NCI-H187 (cell line): Measurements from ENCODE around the gene MAST1.
"Not testable (repeated sequence)": the region's sequence is repeated elsewhere in the genome, so short reads cannot be mapped to it uniquely, and the experiment has no call there.

Source experiments
- DNase-seq, 2 experiments: peaks; one replicate each; lab custom pipeline; 2025; lab: John Stamatoyannopoulos, UW

MAST1 gene

DNA sequence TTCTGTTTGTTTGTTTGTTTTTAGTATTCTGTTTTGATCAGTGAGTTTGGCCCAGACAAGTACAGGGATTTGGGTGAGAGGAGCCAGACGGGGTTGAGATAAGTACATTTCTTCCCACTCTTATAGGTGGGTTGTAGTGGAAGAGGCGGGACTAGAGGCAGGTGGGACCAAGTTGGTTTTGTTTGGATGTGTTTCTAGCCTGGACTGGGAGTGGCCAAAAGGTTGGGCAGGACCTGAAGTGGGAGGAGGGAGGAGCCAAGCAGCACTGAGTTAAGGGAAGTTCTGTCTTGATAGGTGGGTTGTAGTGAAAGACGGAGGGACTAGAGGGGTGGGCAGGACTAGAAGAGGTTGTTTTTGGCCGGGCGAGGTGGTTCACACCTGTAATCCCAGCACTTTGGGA, 33.9 kb downstream of the MAST1 start:
- DNase-seq: no peak

DNA sequence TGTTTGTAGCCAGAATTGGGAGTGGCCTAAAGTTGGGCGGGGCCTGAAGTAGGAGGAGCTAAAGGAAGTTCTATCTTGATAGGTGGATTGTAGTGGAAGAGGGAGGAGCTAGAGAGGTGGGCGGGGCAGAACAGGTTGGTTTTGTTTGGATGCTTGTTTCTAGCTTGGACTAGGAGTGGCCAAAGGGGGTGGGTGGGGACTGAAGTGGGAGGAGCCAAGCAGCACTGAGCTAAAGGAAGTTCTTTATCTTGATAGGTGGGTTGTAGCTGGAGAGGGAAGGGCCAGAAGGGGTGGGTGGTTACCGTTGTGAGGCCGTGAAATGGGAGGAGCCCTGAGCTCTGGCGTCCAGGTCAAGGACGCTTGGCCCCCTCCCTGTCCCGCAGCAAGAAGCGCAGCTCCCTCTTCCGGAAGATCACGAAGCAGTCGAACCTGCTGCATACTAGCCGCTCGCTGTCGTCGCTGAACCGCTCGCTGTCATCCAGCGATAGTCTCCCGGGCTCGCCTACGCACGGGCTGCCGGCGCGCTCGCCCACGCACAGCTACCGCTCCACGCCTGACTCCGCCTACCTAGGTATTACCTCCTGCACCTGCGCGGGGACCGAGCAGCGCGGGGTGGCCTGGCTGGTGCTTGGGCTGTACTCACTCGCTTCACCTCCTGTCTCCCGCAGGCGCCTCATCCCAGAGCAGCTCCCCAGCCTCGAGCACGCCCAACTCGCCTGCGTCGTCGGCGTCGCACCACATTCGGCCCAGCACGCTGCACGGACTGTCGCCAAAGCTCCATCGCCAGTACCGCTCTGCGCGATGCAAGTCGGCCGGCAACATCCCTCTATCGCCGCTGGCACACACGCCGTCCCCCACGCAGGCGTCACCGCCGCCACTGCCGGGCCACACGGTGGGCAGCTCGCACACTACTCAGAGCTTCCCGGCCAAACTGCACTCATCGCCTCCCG, 34.9 kb downstream of the MAST1 start:
- DNase-seq: peak; percentile 52 to 56

DNA sequence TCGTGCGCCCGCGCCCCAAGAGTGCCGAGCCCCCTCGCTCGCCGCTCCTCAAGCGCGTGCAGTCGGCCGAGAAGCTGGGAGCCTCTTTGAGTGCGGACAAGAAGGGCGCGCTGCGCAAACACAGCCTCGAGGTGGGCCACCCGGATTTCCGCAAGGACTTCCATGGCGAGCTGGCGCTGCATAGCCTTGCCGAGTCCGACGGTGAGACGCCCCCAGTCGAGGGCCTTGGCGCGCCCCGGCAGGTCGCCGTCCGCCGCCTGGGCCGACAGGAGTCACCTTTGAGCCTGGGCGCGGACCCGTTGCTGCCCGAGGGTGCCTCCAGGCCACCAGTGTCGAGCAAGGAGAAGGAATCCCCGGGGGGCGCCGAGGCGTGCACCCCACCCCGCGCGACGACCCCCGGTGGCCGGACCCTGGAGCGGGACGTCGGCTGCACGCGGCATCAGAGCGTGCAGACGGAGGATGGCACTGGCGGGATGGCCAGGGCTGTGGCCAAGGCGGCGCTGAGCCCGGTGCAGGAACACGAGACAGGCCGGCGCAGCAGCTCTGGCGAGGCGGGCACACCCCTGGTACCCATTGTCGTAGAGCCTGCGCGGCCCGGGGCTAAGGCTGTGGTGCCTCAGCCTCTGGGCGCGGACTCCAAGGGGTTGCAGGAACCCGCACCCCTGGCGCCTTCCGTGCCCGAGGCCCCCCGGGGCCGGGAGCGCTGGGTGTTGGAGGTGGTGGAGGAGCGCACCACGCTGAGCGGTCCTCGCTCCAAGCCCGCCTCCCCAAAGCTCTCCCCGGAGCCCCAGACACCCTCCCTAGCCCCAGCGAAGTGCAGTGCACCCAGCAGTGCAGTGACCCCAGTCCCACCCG, 35.8 kb downstream of the MAST1 start:
- DNase-seq: no peak

DNA sequence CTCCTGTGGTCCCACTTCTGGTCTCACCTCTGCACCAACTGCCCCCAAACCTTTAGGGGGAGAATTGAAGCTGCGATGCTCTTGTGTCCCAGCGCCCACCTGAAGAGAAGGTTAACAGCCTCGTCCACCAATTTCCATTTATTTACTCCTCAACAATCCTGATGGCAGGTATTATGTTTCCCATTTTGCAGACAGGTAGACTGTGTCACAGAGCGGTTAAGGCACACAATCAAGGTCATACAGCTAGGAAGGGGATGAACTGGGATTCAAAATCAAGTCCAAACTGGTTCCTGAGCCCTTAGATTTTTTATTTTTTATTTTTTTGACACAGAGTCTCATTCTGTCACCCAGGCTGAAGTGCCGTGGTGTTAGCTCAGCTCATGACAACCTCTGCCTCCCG, 36.8 kb downstream of the MAST1 start:
- DNase-seq: no peak

DNA sequence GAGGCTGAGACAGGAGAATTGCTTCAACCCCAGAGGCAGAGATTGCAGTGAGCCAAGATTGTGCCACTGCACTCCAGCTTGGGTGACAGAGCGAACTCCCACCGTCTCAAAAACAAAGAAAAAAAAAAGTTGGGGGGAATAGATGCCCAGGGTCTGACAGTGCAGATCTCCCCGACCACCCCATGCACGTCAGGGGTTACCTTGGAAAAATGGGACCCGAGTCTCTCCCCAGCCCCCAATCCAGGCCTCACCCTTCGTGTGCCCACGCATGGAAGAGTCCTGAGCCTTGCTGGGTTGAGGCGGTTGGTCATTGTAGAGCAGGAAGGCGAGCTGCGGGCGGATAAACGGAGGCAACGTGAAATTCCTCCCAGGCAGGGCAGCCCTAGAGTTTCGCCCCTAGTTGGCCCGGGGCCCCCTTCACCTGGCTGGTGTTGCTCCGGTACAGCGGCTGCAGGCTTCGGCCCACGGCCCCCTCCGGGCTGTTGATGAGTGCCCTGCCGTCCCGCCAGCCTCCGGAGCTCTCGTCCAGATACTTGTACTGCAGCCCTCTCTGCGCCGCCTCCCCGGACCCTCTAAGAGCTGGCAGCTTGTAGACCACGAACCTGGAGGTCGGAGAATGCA, 42.3 kb downstream of the MAST1 start:
- peak in 1 of 2 experiments; percentile 6 for DNase-seq

DNA sequence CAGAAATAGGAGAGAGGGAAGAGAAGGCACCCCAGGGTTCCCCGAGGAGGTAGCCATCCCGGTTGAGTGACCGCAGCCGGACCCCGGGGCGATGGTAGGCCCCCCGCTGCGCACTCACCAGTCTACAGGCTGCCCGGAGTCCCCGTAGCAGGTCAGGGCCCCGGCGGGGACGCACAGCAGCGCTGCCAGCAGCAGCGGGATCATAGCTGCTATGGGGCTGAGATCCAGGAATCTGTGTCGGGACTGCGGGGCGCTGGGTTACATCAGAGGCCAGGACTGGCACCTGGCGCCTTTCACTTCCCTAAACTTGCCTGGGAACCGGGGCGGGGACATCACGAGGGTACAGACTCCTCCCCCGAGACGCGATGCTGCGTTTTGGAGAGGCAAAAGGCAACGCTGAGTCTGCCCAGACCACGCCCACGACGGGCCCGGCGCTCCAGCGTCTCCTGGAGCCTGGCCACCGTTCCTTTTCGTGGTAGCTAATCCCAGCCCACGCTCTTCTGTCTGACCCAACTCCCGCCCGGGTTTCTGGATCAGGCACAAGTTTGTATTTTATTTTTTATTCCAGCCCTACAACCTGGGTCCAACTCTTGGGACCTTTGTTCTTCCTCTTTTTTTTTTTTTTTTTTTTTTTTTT, 43.0 kb downstream of the MAST1 start, which contains the start of gene DNASE2:
Gene DNASE2 (minus strand): TSS at position 278 of the 637 bp plus-strand sequence. CDS start 74 bp downstream, at position 204.
- peak; percentile 70 to 76 for DNase-seq

DNA sequence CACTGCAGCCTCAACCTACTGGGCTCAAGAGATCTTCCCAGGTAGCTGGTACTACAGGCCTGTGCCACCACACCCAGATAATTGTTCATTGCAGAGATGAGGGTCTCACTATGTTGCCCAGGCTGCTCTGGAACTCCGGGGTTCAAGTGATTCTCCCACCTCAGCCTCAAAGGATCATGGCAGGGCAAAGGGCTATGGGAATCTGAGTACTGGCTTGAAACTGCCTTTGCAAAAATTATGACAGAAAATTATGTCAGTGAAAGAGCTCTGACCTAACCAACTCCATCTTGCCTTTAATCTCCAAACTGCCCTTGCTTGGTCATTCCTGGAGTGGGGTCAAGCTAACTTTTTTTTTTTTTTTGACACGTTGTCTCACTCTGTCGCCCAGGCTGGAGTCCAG, 44.3 kb downstream of the MAST1 start:
- no peak for DNase-seq

DNA sequence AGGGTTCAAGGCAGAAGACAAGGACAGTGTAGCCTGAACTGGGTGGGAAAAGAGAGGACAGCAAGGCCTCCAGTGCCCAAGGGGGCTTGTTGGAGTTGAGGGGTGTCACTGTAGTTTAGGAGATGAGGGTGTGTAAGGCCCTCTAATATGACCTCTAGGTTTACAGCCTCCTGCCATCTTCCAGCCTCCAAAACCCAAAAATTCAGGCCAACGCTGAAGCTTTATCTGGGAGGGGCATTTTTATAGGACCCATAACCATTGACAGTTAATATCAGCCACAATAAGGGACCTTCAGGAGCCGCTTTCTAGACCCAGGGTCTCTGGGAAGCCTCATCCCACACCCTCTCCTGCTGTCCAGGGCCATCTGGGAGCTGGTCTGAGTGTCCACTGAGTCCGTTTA, 45.9 kb downstream of the MAST1 start:
- no peak for DNase-seq

DNA sequence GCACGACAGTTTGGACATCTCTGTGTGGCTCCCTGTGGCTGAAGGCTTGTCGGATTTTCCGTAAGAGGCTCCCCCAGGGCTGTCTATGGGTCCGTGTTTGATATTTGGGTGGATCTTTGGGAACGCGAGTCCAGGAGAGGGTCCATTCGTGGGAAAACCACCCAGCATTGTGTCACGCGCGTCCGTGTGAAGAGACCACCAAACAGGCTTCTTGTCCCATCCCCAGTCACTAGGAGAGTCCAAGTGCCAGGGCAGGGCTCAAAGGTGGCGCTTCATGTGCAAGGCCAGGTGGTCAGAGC, 46.3 kb downstream of the MAST1 start:
- DNase-seq: no peak

DNA sequence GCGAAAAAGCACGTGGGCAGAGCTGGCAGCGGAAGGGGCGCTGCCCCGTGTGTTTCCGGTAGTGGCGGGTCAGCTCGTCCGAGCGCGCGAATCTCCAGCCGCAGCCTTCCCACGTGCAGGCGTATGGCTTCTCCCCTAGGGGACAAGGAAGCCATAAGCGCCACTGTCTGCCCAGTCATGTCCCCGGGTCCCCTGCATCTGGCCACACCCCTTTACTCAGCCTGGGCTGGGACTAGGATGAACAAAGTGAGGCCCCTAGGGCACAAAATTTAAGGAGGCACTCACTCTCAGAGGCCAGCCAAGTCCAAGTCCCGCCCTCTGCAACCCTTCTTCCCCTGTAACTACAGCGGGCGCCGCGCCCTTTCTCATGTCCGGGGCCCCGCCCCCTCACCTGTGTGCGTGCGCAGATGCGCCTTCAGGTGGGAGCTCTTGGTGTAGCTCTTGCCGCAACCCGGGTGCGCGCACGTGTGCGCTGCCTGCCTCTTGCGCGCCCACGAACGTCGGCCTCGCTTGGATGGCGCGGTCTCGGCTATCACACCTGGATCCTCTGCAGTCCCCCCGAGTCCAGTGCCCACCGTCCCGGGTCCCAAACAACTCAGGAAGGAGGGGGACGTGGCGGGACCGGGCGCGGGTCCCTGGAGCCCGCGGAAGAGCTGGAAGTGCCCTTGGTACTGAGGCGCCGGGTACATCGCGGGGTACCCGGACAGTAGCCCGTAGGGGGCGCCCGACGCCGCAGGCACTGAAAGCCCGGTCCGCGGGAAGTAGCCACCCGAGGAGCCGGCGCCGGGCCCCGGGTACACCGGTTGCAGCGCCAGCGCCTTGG, 46.8 kb downstream of the MAST1 start:
- DNase-seq: peak; percentile 81 to 85

DNA sequence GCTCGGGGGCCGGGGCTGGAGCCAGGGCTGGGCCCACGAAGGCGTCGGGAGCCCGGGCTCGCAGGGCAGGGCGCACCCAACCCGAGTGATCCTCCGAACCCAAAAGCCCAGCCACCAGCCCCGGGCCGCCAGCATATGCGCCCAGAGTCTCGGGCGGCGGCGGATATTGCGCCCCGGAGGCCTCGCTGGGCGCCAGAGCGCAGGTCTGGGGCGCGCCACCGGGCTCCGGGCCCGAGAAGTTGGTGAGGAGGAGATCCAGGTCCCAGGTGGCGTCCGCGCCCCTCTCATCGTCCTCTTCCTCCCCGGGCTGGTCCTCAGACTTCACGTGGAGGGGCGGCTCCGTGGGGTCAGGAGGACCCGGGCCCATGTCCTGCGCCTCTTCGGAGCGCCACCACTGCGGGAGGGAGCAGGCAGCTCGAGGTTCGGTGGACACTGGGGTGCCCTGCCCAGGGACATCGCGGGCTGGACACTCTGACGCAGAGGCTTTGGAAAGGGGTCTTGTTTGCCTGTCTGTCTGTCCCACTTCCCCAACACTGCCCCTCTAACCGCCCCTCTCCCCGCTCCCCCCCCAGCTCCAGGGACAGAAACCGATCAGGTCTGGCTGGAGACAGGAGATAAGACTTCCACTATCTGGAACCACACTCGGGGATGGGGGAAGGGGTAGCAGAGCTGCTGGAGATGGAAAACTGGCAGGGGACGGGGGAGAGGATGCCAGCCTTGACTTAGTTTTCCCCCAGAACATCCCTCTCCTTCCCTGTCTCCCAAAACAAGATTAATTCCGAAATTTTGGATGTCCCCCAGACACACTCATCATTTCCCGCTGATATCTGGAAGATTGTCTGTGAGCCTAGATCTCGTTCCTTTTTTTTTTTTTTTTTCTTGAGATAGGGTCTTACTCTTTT, 47.7 kb downstream of the MAST1 start:
- no peak for DNase-seq

DNA sequence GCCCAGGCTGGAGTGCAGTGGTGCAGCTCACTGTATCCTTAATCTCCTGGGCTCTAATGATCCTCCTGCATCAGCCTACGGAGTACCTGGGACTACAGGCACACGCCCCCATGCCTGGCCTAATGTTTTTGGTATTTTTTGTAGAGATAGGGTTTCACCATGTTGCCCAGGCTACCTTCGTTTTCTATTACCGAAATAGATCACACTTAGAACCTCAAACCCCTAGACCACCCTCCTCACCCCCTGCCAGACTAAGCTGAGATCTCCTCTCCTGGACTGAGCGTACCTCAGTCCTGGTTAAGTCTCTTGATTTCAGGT, 48.3 kb downstream of the MAST1 start:
- no peak for DNase-seq

DNA sequence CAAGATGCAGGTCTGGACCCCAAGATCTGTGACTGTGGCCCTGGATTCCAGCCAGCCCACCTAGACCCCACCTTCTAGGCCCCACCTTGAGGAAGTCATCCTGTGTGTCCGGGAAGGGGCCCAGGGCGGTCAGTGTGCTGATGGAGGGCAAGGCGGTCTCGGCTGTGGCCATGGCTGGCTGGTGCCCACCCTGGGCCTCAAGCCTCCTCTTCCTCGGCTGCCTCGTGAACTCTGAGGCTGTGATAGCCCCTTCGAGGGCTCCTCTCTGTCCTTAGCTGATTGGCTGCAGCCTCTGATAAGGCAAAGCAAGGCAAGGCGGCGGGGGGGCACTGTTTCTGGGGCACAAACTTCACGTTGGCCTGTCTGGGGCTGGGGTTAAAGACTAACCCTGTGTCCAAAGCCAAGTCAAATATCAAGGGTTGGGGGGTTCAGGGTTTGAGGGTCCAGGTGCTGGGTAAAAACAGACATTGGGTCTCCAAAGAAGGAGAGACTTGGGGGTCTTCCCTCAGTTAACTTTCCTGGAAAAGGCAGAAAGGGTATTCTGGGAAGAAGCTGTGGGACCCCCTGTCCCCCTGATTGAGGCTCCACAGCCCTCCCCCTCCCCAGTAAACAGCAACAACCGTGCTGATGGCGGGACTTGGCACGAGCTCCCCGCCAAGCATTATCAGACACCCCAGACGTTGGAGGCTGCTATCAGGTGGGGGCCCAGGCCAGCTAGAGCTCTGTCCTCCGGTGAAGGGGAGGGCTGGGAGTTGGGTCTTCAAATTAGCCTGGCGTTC, 48.8 kb downstream of the MAST1 start, which contains the start of gene KLF1:
Gene KLF1 (minus strand): TSS at position 233 of the 779 bp plus-strand sequence. CDS start 61 bp downstream, at position 172.
- no peak for DNase-seq

DNA sequence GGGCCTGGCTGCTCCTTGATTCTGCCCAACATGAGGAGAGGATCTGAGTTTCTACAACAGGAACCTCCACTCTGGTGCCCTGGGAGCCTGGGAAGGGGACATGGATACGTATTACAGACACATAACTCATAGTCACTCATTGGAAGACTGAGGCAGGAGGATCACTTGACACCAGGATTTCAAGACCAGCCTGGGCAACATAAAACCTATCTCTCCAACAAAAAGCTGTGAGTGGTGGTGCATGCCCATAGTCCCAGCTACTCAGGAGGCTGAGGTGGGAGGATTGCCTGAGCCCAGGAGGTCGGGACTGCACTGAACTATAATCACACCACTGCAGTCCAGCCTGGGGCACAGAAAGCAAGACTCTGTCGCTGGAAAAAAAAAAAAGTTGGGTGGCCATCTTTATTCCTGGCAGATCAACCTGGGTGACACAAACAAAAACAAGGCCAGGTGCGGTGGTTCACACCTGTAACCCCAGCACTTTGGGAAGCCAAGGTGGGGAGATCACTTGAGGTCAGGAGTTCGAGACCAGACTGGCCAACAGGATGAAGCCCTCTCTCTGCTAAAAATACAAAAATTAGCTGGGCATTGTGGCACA, 49.8 kb downstream of the MAST1 start:
- DNase-seq: no peak

DNA sequence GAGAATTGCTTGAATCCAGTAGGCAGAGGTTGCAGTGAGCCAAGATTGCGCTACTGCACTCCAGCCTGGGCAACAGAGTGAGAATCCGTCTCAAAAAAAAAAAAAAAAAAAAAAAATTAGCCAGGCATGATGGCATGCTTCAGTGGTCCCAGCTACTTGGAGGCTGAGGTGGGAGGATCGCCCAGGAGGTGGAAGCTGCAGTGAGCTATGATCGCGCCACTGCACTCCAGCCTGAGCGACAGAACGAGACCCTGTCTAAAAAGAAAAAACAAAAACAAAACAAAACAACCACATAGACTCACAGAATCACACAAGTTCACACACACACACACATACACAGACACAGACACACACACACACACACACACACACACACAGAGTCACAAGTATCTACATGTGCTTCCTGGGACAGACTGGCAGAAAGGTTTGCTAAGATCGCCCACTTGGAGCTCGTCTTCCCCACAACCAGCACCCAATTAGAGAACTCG, 52.0 kb downstream of the MAST1 start:
- DNase-seq: not testable (repeated sequence)

DNA sequence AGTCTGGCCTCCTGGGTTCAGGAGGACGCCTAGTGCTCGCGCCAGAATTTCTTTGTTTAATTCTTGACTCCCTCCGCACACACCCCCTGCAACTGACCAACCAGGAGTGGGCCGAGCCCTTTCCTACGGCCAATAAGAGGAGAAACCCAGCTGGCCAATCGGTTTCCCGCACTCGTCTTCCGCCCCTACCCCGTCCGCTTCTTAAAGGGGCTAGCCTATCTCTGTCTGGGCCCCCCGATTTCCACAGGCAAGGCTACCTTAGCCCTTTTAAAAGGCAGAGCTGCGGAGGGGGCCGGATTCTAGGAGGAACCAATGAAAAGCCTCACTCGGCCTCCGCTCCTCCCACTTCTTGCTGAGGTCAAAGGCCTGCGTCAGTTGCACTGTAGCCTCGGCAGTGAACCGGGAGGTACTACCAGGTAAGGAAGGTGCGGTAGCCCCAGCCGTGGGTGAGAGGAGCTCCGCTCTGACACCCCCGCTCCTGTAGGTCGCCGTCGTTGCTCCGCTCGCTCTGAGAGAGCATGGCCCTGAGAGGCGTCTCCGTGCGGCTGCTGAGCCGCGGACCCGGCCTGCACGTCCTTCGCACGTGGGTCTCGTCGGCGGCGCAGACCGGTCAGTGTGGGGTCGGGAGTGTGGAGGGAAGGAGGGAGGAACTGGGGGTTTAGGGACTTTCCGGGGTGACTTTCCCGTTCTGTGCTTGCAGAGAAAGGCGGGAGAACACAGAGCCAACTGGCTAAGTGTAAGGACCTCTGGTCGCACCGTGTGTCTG, 52.7 kb downstream of the MAST1 start, which contains the start of gene GCDH:
Gene GCDH (plus strand): TSS at position 374 of the 766 bp plus-strand sequence. CDS start 145 bp downstream, at position 519.
- DNase-seq: peak; percentile 85 to 91

DNA sequence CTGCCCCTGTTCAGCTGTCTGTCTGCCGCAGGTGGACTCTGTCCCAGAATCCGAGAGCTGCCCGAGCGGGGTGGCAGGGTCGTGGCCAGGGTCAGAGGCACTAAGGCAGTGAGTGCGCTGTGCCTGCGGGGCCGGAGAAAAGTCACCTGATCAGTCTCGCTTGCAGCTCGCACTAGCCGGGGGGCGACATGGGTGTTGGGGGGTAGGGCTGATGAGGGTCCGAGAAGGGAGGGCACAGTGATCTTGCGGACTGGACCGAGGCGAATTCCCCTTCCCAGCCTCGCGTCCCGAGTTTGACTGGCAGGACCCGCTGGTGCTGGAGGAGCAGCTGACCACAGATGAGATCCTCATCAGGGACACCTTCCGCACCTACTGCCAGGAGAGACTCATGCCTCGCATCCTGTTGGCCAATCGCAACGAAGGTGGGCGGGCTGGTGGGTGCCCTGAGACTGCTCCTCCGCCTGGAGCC, 53.3 kb downstream of the MAST1 start:
- DNase-seq: no peak

DNA sequence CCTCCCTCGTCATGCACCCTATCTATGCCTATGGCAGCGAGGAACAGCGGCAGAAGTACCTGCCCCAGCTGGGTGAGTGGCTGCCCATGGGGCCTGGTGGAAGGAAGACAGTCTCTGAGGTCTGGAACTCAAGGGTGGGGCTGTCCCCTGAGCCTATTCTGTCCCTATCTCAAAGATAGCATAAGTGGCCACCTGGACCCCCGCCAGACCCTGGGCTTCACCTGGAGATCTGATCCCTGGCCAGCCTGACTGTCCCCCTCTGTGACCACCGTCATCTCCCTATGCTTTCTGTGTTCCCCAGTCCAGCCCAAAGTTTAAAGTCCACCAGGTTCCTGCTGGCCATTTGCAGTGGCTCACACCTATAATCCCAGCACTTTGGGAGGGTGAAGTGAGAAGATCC, 55.3 kb downstream of the MAST1 start:
- no peak for DNase-seq
